Caco-2 (cell line): ENCODE results near the gene CHCHD6. TPM values are rescaled to one million over a fixed set of nuclear protein-coding genes. Genes with fewer than 3 reads are reported as not detected.

ENCODE experiments used
- BruUV-seq: library from RNA; stranded (reverse); fragments of 400-500 nt; replicated peaks from 2 replicates; lab custom pipeline; 2021; lab: Mats Ljungman, UMichigan
- CTCF ChIA-PET: fragments of 300-600 bp; sonication (Branson Sonifier 250); formaldehyde crosslinking; loops from one replicate; lab custom pipeline; 2022; ENCODE audit warnings: antibody characterized with exemption; lab: Charles Lee
- POLR2A ChIA-PET: fragments of 300-600 bp; sonication (Branson Sonifier 250); formaldehyde crosslinking; loops from one replicate; lab custom pipeline; 2022; ENCODE audit warnings: antibody characterized with exemption; lab: Charles Lee
- DNase-seq, 2 experiments: peaks; one replicate each; pipeline versions ENCODE4 v3.0.0 to v3.0.0-alpha.2; 2020 to 2022
- H3K27me3 ChIP-seq: replicated peaks from 2 replicates; pipeline ENCODE4 v1.6.0; 2011; ENCODE audit warnings: low read length; ENCODE audit not compliant: control insufficient read depth, insufficient read depth
- H3K36me3 ChIP-seq: 2 replicates; pipeline ENCODE4 v1.5.1; 2011; ENCODE audit warnings: low read length; ENCODE audit not compliant: control insufficient read depth, insufficient read depth
- H3K4me1 ChIP-seq: fragments of 250-450 bp; sonication (Bioruptor Pico); 2 replicates; pipeline ENCODE4 v1.5.1; 2020; ENCODE audit warnings: mild to moderate bottlenecking
- H3K4me3 ChIP-seq: 2 replicates; pipeline ENCODE4 v1.5.1; 2011; ENCODE audit warnings: low read depth, mild to moderate bottlenecking, control low read depth, low read length
- H3K9me3 ChIP-seq: fragments of 250-450 bp; sonication (Bioruptor Pico); 2 replicates; pipeline ENCODE4 v1.5.1; 2020; ENCODE audit warnings: mild to moderate bottlenecking, moderate library complexity
- H3K27ac Mint-ChIP-seq: one replicate; pipeline ENCODE4 v1.8.0; 2022; ENCODE audit warnings: mixed read lengths; ENCODE audit not compliant: unreplicated experiment
- H3K27me3 Mint-ChIP-seq: one replicate; pipeline ENCODE4 v1.8.0; 2022; ENCODE audit warnings: mixed read lengths; ENCODE audit not compliant: insufficient read depth, unreplicated experiment
- H3K36me3 Mint-ChIP-seq: one replicate; pipeline ENCODE4 v1.8.0; 2022; ENCODE audit warnings: mild to moderate bottlenecking, mixed read lengths; ENCODE audit not compliant: insufficient read depth, unreplicated experiment
- H3K4me1 Mint-ChIP-seq: one replicate; pipeline ENCODE4 v1.8.0; 2022; ENCODE audit warnings: low read depth, mixed read lengths; ENCODE audit not compliant: unreplicated experiment
- H3K4me3 Mint-ChIP-seq: one replicate; pipeline ENCODE4 v1.8.0; 2022; ENCODE audit warnings: mild to moderate bottlenecking, moderate library complexity, mixed read lengths; ENCODE audit not compliant: unreplicated experiment
- H3K9me3 Mint-ChIP-seq: one replicate; pipeline ENCODE4 v1.8.0; 2022; ENCODE audit warnings: mixed read lengths; ENCODE audit not compliant: unreplicated experiment
- intact Hi-C: fragments of 100-400 bp; cut with micrococcal nuclease; formaldehyde crosslinking; loops from one replicate; pipeline ENCODE4 v1.10.0; 2022; ENCODE audit not compliant: unreplicated experiment
- total RNA-seq: library from RNA; stranded (reverse); gene quantifications from 2 replicates; pipeline ENCODE4 v1.2.3, GENCODE V29; 2022
- TF ChIP-seq, protein P1 (sequence below), 2 experiments: fragments of 200-600 bp in 1 of 2; IDR thresholded peaks; 1 replicate in 1 of 2; 2 replicates in 1 of 2; pipeline versions ENCODE4 v1.5.1 to v1.8.0; 2011 to 2022; ENCODE audit warnings: antibody characterized with exemption in 1 of 2, control low read depth in 1 of 2, inconsistent platforms in 1 of 2, low read depth in 1 of 2, low read length in 1 of 2, mild to moderate bottlenecking in 1 of 2, moderate library complexity in 1 of 2; ENCODE audit not compliant: insufficient read depth in 1 of 2, severe bottlenecking in 1 of 2, unreplicated experiment in 1 of 2

The CHCHD6 gene
- total RNA-seq, 1 experiment from 2014 or later = 49.5 TPM

DNA sequence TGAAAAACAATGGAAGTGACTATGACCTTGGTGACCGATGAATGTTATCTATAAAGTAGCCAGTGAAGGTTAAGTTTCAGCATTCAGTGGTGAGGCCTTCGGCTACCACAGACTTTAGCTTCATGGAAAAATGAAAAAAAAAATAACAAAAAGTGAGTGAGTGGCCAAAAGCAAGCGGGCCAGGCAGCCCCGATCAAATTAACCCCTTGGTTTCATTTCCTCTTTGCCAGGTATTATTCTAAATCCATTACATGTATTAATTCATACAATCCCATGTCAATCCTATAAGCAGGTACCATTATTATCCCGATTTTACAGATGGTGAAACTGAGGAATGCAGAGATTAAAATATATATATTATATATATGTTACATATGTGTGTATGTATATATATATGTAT is 21.0 kb upstream of the CHCHD6 start:
- ChIA-PET CTCF (interaction anchor here (0.6 kb wide), 1 partner anchor 807 kb away, joined by 3 read pairs; no protein-coding TSS in a partner anchor), POLR2A (no interaction called here)
- Mint-ChIP-seq H3K36me3 (no peaks in the 10 kb centered on the region), H3K27me3 (no peaks in the 10 kb centered on the region), H3K27ac (no peak overlapping the region), H3K4me1 (peaks cover 7% of the 10 kb centered on the region), H3K4me3 (no peak overlapping the region), H3K9me3 (no peaks in the 10 kb centered on the region)
- H3K4me3 ChIP-seq = no peak overlapping the region
- no peak for DNase-seq
- peaks cover 6% of the 10 kb centered on the region; the same call in 1 of the 2 replicates for H3K4me1 ChIP-seq
- TF ChIP-seq, protein P1, sequence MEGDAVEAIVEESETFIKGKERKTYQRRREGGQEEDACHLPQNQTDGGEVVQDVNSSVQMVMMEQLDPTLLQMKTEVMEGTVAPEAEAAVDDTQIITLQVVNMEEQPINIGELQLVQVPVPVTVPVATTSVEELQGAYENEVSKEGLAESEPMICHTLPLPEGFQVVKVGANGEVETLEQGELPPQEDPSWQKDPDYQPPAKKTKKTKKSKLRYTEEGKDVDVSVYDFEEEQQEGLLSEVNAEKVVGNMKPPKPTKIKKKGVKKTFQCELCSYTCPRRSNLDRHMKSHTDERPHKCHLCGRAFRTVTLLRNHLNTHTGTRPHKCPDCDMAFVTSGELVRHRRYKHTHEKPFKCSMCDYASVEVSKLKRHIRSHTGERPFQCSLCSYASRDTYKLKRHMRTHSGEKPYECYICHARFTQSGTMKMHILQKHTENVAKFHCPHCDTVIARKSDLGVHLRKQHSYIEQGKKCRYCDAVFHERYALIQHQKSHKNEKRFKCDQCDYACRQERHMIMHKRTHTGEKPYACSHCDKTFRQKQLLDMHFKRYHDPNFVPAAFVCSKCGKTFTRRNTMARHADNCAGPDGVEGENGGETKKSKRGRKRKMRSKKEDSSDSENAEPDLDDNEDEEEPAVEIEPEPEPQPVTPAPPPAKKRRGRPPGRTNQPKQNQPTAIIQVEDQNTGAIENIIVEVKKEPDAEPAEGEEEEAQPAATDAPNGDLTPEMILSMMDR (IDR thresholded peaks at IDR 0.05; ENCODE audit: insufficient read depth in 1 of 2, low read depth in 1 of 2, low read length in 1 of 2, severe bottlenecking in 1 of 2, unreplicated experiment in 1 of 2) = no peak
- BruUV-seq = no TSS peak
- intact Hi-C loops = no loop called here
- H3K27me3 ChIP-seq = no peaks in the 10 kb centered on the region; the same call in 1 of the 2 replicates
- H3K36me3 ChIP-seq = no peaks in the 10 kb centered on the region
- H3K9me3 ChIP-seq = no peaks in the 10 kb centered on the region

DNA sequence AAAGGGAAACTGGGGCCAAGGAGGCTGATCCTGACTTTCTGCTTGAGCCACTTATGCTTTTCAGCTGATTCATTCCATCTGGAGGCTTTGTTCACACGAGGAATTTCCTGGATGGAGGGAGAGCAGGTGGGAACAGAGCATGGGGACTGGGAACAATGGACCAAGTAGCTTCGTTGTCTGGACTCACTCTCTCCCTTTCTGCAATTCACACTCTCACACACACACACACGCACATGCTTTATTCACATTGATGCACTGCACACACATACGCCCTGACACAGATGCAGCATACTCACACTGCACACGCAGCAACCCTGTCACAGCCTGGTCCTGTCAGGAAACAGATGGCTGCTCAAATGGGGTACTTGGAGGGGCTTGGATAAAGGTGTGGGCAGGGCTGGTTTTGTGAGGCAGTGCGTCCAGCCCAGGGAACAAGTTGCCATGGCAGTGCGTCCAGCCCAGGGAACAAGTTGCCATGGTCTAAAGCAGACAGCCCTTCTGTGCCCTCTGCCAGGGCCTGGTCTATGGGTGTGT is 19.8 kb upstream of the CHCHD6 start:
- no peaks in the 10 kb centered on the region for H3K27me3 ChIP-seq
- H3K36me3 ChIP-seq = no peaks in the 10 kb centered on the region
- peaks cover 3% of the 10 kb centered on the region for H3K4me1 Mint-ChIP-seq
- ChIA-PET CTCF (no interaction called here), POLR2A (no interaction called here)
- no peak overlapping the region for H3K4me3 ChIP-seq
- H3K9me3 ChIP-seq = no peaks in the 10 kb centered on the region; the same call in 1 of the 2 replicates
- no peaks in the 10 kb centered on the region; the same call in 1 of the 2 replicates for H3K4me1 ChIP-seq
- H3K27ac Mint-ChIP-seq = no peak overlapping the region
- TF ChIP-seq, protein P1 (IDR thresholded peaks at IDR 0.05; ENCODE audit: insufficient read depth in 1 of 2, low read depth in 1 of 2, low read length in 1 of 2, severe bottlenecking in 1 of 2, unreplicated experiment in 1 of 2) = no peak
- H3K36me3 Mint-ChIP-seq = no peaks in the 10 kb centered on the region
- H3K27me3 Mint-ChIP-seq = peaks cover 3% of the 10 kb centered on the region
- no TSS peak for BruUV-seq
- H3K9me3 Mint-ChIP-seq = no peaks in the 10 kb centered on the region
- no peak overlapping the region for H3K4me3 Mint-ChIP-seq
- intact Hi-C loops = no loop called here
- DNase-seq = no peak

DNA sequence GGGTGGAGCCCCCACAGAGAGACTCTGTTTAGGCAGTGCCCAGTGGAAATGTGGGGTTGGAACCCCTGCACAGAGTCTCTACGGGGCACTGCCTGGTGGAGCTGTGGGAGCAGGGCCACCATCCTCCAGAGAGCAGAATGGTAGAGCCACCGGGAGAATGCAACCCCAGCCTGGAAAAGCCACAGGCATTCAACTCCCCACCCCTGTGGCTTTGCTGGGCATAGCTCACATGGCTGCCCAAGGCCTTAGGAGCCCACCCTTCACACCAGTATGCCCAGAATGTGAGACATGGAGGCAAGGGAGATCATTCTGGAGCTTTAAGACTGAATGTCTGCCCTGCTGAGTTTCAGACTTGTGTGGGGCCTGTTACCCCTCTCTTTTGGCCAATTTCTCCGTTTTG is 19.0 kb upstream of the CHCHD6 start:
- Histone ChIP-seq H3K9me3 (no peaks in the 10 kb centered on the region; the same call in 1 of the 2 replicates), H3K36me3 (no peaks in the 10 kb centered on the region), H3K4me3 (no peak overlapping the region), H3K27me3 (no peaks in the 10 kb centered on the region), H3K4me1 (no peaks in the 10 kb centered on the region)
- ChIA-PET CTCF (no interaction called here), POLR2A (no interaction called here)
- Mint-ChIP-seq H3K4me3 (no peak overlapping the region), H3K36me3 (no peaks in the 10 kb centered on the region), H3K9me3 (no peaks in the 10 kb centered on the region), H3K4me1 (no peaks in the 10 kb centered on the region), H3K27ac (no peak overlapping the region), H3K27me3 (peaks cover 3% of the 10 kb centered on the region)
- no TSS peak for BruUV-seq
- TF ChIP-seq, protein P1 (IDR thresholded peaks at IDR 0.05; ENCODE audit: insufficient read depth in 1 of 2, low read depth in 1 of 2, low read length in 1 of 2, severe bottlenecking in 1 of 2, unreplicated experiment in 1 of 2) = no peak
- no peak for DNase-seq
- intact Hi-C loops = no loop called here
